ENCODE data around the gene SHTN1.

Gene SHTN1

DNA sequence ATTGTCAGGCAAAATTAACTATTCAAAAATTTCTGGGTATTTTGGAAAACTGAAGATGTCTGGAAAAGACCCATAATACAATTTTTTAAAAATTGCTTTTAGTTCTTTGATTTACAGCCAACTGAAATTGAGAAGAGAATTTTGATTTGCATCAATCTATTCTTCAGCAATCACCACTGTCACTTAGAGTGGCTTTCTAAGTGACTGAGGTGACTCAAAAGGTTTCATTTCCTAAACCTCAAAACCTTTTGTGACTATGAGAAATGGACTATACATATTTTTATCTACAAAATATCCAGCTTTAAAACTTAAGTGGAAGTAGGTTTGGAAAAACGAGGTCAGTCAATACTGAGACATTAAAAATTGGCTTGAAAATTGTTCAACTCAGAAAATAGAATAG, 95.7 kb downstream of the SHTN1 start:
- Histone ChIP-seq H2BK5ac (ENCODE audit: low read depth, low read length, poor library complexity) (no peak overlapping the region), H2BK12ac (ENCODE audit: low read length) (no peak overlapping the region), H4K12ac (ENCODE audit: low read depth, low read length) (no peak overlapping the region), H3K23ac (ENCODE audit: low read length) (no peak overlapping the region), H3K4me1 (ENCODE audit: control insufficient read depth in 1 of 2, insufficient read depth in 2 of 2, low read length in 2 of 2) (no peaks in the 10 kb centered on the region), H3K79me1 (ENCODE audit: low read length) (no peaks in the 10 kb centered on the region), H3K27me3 (ENCODE audit: insufficient read depth, low read length) (no peaks in the 10 kb centered on the region), H3K9me3 (ENCODE audit: insufficient read depth, low read depth, low read length) (no peaks in the 10 kb centered on the region), H2BK120ac (ENCODE audit: insufficient read depth, low read length, poor library complexity) (no peak overlapping the region), H2AFZ (ENCODE audit: insufficient read depth, low read length, poor library complexity) (no peak overlapping the region), H3K79me2 (ENCODE audit: control insufficient read depth, insufficient read depth, low read length, poor library complexity) (no peaks in the 10 kb centered on the region), H4K91ac (ENCODE audit: low read depth, low read length) (no peak overlapping the region), H3K27ac (ENCODE audit: low read depth, low read length) (no peak overlapping the region), H4K8ac (ENCODE audit: low read depth, low read length) (no peak overlapping the region), H2AK5ac (ENCODE audit: low read length) (no peak overlapping the region), H3K4me3 (ENCODE audit: low read depth, low read length) (no peak overlapping the region), H3K4ac (ENCODE audit: low read depth, low read length) (no peak overlapping the region), H3K18ac (ENCODE audit: low read length) (no peak overlapping the region), H3K14ac (ENCODE audit: low read length) (no peak overlapping the region), H3K36me3 (ENCODE audit: control insufficient read depth in 1 of 2, insufficient read depth in 2 of 2, low read length in 2 of 2) (peaks cover 3 to 12% of the 10 kb centered on the region in 2 experiments), H3K4me2 (ENCODE audit: low read length) (no peak overlapping the region), H3K9ac (ENCODE audit: low read length) (no peak overlapping the region)
- no CpG with 5 or more reads among the region's 1 CpG for whole genome bisulfite sequencing (ENCODE audit: extremely low coverage, insufficient coverage, insufficient read length)
- DNase-seq = no peak

DNA sequence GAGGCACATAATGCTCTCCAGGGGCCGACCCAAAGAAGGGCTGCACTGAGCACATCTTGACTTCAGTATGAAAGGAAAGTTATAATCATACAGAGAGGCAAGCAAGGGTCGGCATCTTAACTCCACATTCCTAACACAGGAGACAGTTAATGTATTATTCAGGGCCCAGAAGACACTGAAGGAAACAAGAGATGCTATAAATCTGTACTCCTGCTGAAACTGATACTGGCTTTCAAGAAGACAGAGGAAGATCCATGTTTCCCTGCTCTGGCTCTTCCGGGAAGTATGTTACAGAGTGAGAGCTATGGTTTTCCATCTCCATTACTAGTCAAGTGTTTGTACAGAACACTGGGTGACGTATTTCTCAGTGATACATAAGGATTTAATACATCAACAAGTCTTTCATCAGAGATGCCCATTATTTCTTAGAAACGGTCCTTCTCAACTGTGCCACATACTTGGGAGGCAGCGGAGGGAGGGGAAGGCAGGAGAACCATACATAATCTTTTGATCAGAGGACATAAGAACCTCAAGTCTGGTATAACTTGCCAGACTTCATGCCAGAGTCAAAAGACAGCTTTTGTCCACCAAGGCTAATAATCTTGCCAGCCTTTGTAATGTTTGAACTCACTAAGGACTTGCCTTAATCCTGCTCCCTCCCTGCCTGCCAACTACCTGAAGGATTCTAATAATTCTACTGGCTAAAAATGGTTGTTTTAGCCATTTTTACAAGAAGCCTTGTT, 97.6 kb downstream of the SHTN1 start:
- no peak overlapping the region for H2AFZ ChIP-seq (ENCODE audit: insufficient read depth, low read length, poor library complexity)
- H3K4me2 ChIP-seq (ENCODE audit: low read length) = no peak overlapping the region
- H2BK12ac ChIP-seq (ENCODE audit: low read length) = no peak overlapping the region
- H2BK120ac ChIP-seq (ENCODE audit: insufficient read depth, low read length, poor library complexity) = no peak overlapping the region
- no peak overlapping the region for H4K12ac ChIP-seq (ENCODE audit: low read depth, low read length)
- DNase-seq = peak in 1 of 2 donors; percentile 5
- H4K8ac ChIP-seq (ENCODE audit: low read depth, low read length) = no peak overlapping the region
- H3K27ac ChIP-seq (ENCODE audit: low read depth, low read length) = no peak overlapping the region
- H4K91ac ChIP-seq (ENCODE audit: low read depth, low read length) = no peak overlapping the region
- H3K79me2 ChIP-seq (ENCODE audit: control insufficient read depth, insufficient read depth, low read length, poor library complexity) = no peaks in the 10 kb centered on the region
- H3K27me3 ChIP-seq (ENCODE audit: insufficient read depth, low read length) = no peaks in the 10 kb centered on the region
- no peak overlapping the region for H3K14ac ChIP-seq (ENCODE audit: low read length)
- H3K4me3 ChIP-seq (ENCODE audit: low read depth, low read length) = no peak overlapping the region
- H2AK5ac ChIP-seq (ENCODE audit: low read length) = no peak overlapping the region
- H3K23ac ChIP-seq (ENCODE audit: low read length) = no peak overlapping the region
- WGBS (ENCODE audit: extremely low coverage, insufficient coverage, insufficient read length) = no CpG with 5 or more reads among the region's 6 CpGs
- no peaks in the 10 kb centered on the region for H3K4me1 ChIP-seq (ENCODE audit: control insufficient read depth in 1 of 2, insufficient read depth in 2 of 2, low read length in 2 of 2)
- peaks cover 3 to 8% of the 10 kb centered on the region in 2 experiments for H3K36me3 ChIP-seq (ENCODE audit: control insufficient read depth in 1 of 2, insufficient read depth in 2 of 2, low read length in 2 of 2)
- no peak overlapping the region for H3K4ac ChIP-seq (ENCODE audit: low read depth, low read length)
- no peak overlapping the region for H3K9ac ChIP-seq (ENCODE audit: low read length)
- no peak overlapping the region for H3K18ac ChIP-seq (ENCODE audit: low read length)
- H3K9me3 ChIP-seq (ENCODE audit: insufficient read depth, low read depth, low read length) = no peaks in the 10 kb centered on the region
- H3K79me1 ChIP-seq (ENCODE audit: low read length) = no peaks in the 10 kb centered on the region
- no peak overlapping the region for H2BK5ac ChIP-seq (ENCODE audit: low read depth, low read length, poor library complexity)

DNA sequence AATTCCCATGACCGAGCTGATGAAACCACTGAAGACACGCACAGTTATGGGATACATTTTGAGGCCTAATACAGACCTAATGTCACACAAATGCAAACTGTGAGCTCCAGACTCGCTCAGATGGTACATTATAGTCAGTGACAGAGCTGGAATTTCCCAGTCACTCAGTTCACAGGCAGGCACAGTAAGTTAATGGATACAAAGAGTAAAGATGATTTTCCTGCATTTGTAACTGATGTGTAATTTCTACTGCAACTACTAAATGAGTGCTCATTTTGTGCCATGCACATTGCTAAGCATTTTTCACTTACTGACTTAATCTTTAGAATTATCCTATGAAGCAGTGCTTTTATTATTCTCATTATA, 99.2 kb downstream of the SHTN1 start:
- no CpG with 5 or more reads among the region's 3 CpGs for WGBS (ENCODE audit: extremely low coverage, insufficient coverage, insufficient read length)

DNA sequence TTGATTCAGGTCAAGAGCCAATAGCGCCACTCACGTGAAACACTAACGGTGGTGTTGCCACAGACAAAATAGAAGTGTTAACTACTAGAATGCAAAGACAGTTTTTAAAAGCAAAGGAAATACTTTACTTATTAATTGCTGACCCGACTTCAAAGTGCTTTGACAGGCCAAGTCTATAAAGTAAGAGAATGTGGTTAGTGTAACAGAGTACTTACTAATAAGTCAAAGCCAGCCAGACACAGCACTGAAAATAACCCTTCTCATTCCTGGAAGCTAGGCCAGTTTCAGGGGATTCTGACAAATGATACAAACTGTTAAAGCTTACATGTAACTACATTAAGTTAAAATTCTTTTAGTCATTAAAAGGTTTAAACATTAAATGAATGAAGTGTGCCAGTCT, 105.4 kb downstream of the SHTN1 start:
- no peaks in the 10 kb centered on the region for H3K79me2 ChIP-seq (ENCODE audit: control insufficient read depth, insufficient read depth, low read length, poor library complexity)
- H3K27me3 ChIP-seq (ENCODE audit: insufficient read depth, low read length) = no peaks in the 10 kb centered on the region
- H2BK5ac ChIP-seq (ENCODE audit: low read depth, low read length, poor library complexity) = no peak overlapping the region
- no peak overlapping the region for H3K9ac ChIP-seq (ENCODE audit: low read length)
- no peaks in the 10 kb centered on the region for H3K4me1 ChIP-seq (ENCODE audit: control insufficient read depth in 1 of 2, insufficient read depth in 2 of 2, low read length in 2 of 2)
- H3K4ac ChIP-seq (ENCODE audit: low read depth, low read length) = no peak overlapping the region
- H2AK5ac ChIP-seq (ENCODE audit: low read length) = no peak overlapping the region
- no peak overlapping the region for H4K91ac ChIP-seq (ENCODE audit: low read depth, low read length)
- no peak overlapping the region for H3K4me2 ChIP-seq (ENCODE audit: low read length)
- no peak overlapping the region for H2BK12ac ChIP-seq (ENCODE audit: low read length)
- H3K14ac ChIP-seq (ENCODE audit: low read length) = no peak overlapping the region
- H4K12ac ChIP-seq (ENCODE audit: low read depth, low read length) = no peak overlapping the region
- no peak overlapping the region for H3K18ac ChIP-seq (ENCODE audit: low read length)
- no CpG with 5 or more reads among the region's 4 CpGs for WGBS (ENCODE audit: extremely low coverage, insufficient coverage, insufficient read length)
- H3K27ac ChIP-seq (ENCODE audit: low read depth, low read length) = no peak overlapping the region
- H4K8ac ChIP-seq (ENCODE audit: low read depth, low read length) = no peak overlapping the region
- no peak overlapping the region for H2BK120ac ChIP-seq (ENCODE audit: insufficient read depth, low read length, poor library complexity)
- no peak overlapping the region for H3K23ac ChIP-seq (ENCODE audit: low read length)
- H3K79me1 ChIP-seq (ENCODE audit: low read length) = no peaks in the 10 kb centered on the region
- peaks cover 5 to 8% of the 10 kb centered on the region in 2 experiments for H3K36me3 ChIP-seq (ENCODE audit: control insufficient read depth in 1 of 2, insufficient read depth in 2 of 2, low read length in 2 of 2)
- no peak for DNase-seq
- no peaks in the 10 kb centered on the region for H3K9me3 ChIP-seq (ENCODE audit: insufficient read depth, low read depth, low read length)
- no peak overlapping the region for H3K4me3 ChIP-seq (ENCODE audit: low read depth, low read length)
- H2AFZ ChIP-seq (ENCODE audit: insufficient read depth, low read length, poor library complexity) = no peak overlapping the region

More for the DNA sequence above, 99.2 kb downstream of the SHTN1 start:
- Histone ChIP-seq H3K4me2 (ENCODE audit: low read length) (no peak overlapping the region), H3K27me3 (ENCODE audit: insufficient read depth, low read length) (no peaks in the 10 kb centered on the region), H3K18ac (ENCODE audit: low read length) (no peak overlapping the region), H4K8ac (ENCODE audit: low read depth, low read length) (no peak overlapping the region), H3K36me3 (ENCODE audit: control insufficient read depth in 1 of 2, insufficient read depth in 2 of 2, low read length in 2 of 2) (peaks cover 2 to 5% of the 10 kb centered on the region in 2 experiments), H3K9me3 (ENCODE audit: insufficient read depth, low read depth, low read length) (no peaks in the 10 kb centered on the region), H2BK12ac (ENCODE audit: low read length) (no peak overlapping the region), H3K9ac (ENCODE audit: low read length) (no peak overlapping the region), H4K91ac (ENCODE audit: low read depth, low read length) (no peak overlapping the region), H3K27ac (ENCODE audit: low read depth, low read length) (no peak overlapping the region), H3K4me1 (ENCODE audit: control insufficient read depth in 1 of 2, insufficient read depth in 2 of 2, low read length in 2 of 2) (no peaks in the 10 kb centered on the region), H2AFZ (ENCODE audit: insufficient read depth, low read length, poor library complexity) (no peak overlapping the region), H2BK5ac (ENCODE audit: low read depth, low read length, poor library complexity) (no peak overlapping the region), H3K4ac (ENCODE audit: low read depth, low read length) (no peak overlapping the region), H3K79me1 (ENCODE audit: low read length) (no peaks in the 10 kb centered on the region), H3K14ac (ENCODE audit: low read length) (no peak overlapping the region), H2AK5ac (ENCODE audit: low read length) (no peak overlapping the region), H3K23ac (ENCODE audit: low read length) (no peak overlapping the region), H2BK120ac (ENCODE audit: insufficient read depth, low read length, poor library complexity) (no peak overlapping the region), H3K79me2 (ENCODE audit: control insufficient read depth, insufficient read depth, low read length, poor library complexity) (no peaks in the 10 kb centered on the region), H4K12ac (ENCODE audit: low read depth, low read length) (no peak overlapping the region), H3K4me3 (ENCODE audit: low read depth, low read length) (no peak overlapping the region)
- no peak for DNase-seq
